Hypothalamus (tissue), 51 donors: ENCODE measurements around the gene ARL17A.
"Not testable (repeated sequence)": the region's sequence is repeated elsewhere in the genome, so short reads cannot be mapped to it uniquely, and the experiment has no call there.

Source experiments
- DNase-seq, 51 donors: peaks; one replicate each; lab custom pipeline; 2025; lab: John Stamatoyannopoulos, UW

The ARL17A gene

GRCh38 chr17:46560048-46560447 is 19.4 kb downstream of the ARL17A start:
- not testable (repeated sequence) for DNase-seq

- not testable (repeated sequence) for DNase-seq
These were observed 20.3 kb downstream of the ARL17A start for GRCh38 chr17:46559155-46559554.

GRCh38 chr17:46548607-46549006 is 30.9 kb downstream of the ARL17A start:
- DNase-seq: not testable (repeated sequence)

GRCh38 chr17:46534716-46535115 is 44.8 kb downstream of the ARL17A start:
- not testable (repeated sequence) for DNase-seq

GRCh38 chr17:46512168-46512567 is 67.3 kb downstream of the ARL17A start, which contains the start of gene LRRC37A2:
LRRC37A2 (plus strand) TSS chr17:46512468; CDS start chr17:46512713, 245 bp downstream.
- not testable (repeated sequence) for DNase-seq

- not testable (repeated sequence) for DNase-seq
These were observed 73.6 kb downstream of the ARL17A start for GRCh38 chr17:46505896-46506295.

- not testable (repeated sequence) for DNase-seq
These were observed 79.9 kb downstream of the ARL17A start for GRCh38 chr17:46499437-46500139.

- not testable (repeated sequence) for DNase-seq
These were observed 87.5 kb downstream of the ARL17A start for GRCh38 chr17:46492021-46492420.

- DNase-seq: not testable (repeated sequence)
These were observed 98.2 kb downstream of the ARL17A start for GRCh38 chr17:46481310-46481709.

GRCh38 chr17:46478823-46479222 is 100.7 kb downstream of the ARL17A start:
- DNase-seq: not testable (repeated sequence)

GRCh38 chr17:46475583-46475982 is 103.9 kb downstream of the ARL17A start:
- DNase-seq: not testable (repeated sequence)

- DNase-seq: not testable (repeated sequence)
These were observed 105.0 kb downstream of the ARL17A start for GRCh38 chr17:46474489-46474888.

GRCh38 chr17:46467618-46468017 is 111.9 kb downstream of the ARL17A start:
- DNase-seq: not testable (repeated sequence)
